Right cardiac atrium (tissue), 5 donors: ENCODE data around the gene BPIFB6. TPM values are rescaled to one million over a fixed set of nuclear protein-coding genes. Genes with fewer than 3 reads are reported as not detected.
"Not testable (repeated sequence)": the region's sequence is repeated elsewhere in the genome, so short reads cannot be mapped to it uniquely, and the experiment has no call there.

Experiments used
- ATAC-seq, 2 donors: fragments of 200-7000 bp; cut with Tn5 transposase; one replicate each; pipeline versions ENCODE4 v1.8.0 to v1.9.1; 2020; ENCODE audit warnings: moderate library complexity in 2 of 2, mild to moderate bottlenecking in 1 of 2
- DNase-seq, 3 donors: peaks; one replicate each; pipeline ENCODE4 v3.0.0-alpha.2; 2020
- H3K27ac ChIP-seq: one replicate; pipeline ENCODE4 v1.5.1; 2013; ENCODE audit warnings: mild to moderate bottlenecking, low read length, control low read depth, moderate library complexity
- H3K27me3 ChIP-seq: one replicate; pipeline ENCODE4 v1.6.1; 2013; ENCODE audit not compliant: control insufficient read depth, insufficient read depth
- H3K4me1 ChIP-seq: one replicate; pipeline ENCODE4 v1.6.1; 2013; ENCODE audit warnings: low read length; ENCODE audit not compliant: control insufficient read depth, insufficient read depth
- H3K4me3 ChIP-seq: one replicate; pipeline ENCODE4 v1.5.1; 2013; ENCODE audit warnings: low read length, control low read depth
- H3K9me3 ChIP-seq: one replicate; pipeline ENCODE4 v1.6.1; 2013; ENCODE audit warnings: low read length; ENCODE audit not compliant: control insufficient read depth
- WGBS: extraction: QIAGEN DNeasy Blood & Tissue Kit; methylation state at CpG from one replicate; pipeline ENCODE4 v1.1.7; 2013; 5-methylcytosine and 5-hydroxymethylcytosine counted together
- intact Hi-C, 4 donors: fragments of 100-400 bp; cut with DNase I; formaldehyde crosslinking; loops; one replicate each; pipeline versions ENCODE4 v1.11.0 to v1.14.0; 2022 to 2023
- polyA plus RNA-seq: library from polyadenylated mRNA; stranded (reverse); fragments of 200-250 nt; gene quantifications from one replicate; pipeline ENCODE4 v1.2.3, GENCODE V29; 2013
- total RNA-seq, 4 donors: library from RNA; stranded (reverse); fragmentation: NEBNext Ultra II Directional; extraction: Animal tissue kit (Norgen Biotek cat#: 25700); gene quantifications; one replicate each; pipeline ENCODE4 v1.2.1, GENCODE V29; 2021
- donor health status: healthy with polysubstance abuse.
- donor health status: DM: no; HTN: yes; CAD: no.
- donor health status: DM: no; HTN: no; CAD: no.
- donor health status: DM: no; HTN: yes; CAD: no; lungs with severe emphysema.
- donor health status: DM: yes; HTN: yes; CAD: no.

BPIFB6 gene
- total and polyA plus RNA-seq, 5 donors = not detected

GRCh38 chr20:33037456-33037855, 6.0 kb downstream of the BPIFB6 start:
- DNase-seq (no peak), ATAC-seq (no peak)
- no peak overlapping the region for H3K4me3 ChIP-seq
- H3K9me3 ChIP-seq = no peaks in the 10 kb centered on the region
- no peaks in the 10 kb centered on the region for H3K4me1 ChIP-seq
- intact Hi-C loops = no loop called here
- no peaks in the 10 kb centered on the region for H3K27me3 ChIP-seq
- H3K27ac ChIP-seq = no peak overlapping the region
- WGBS = 66% methylated on average over 5 of the region's 5 CpGs

- Histone ChIP-seq H3K4me1 (no peaks in the 10 kb centered on the region), H3K4me3 (no peak overlapping the region), H3K9me3 (no peaks in the 10 kb centered on the region), H3K27ac (no peak overlapping the region), H3K27me3 (no peaks in the 10 kb centered on the region)
- DNase-seq (no peak), ATAC-seq (no peak)
- intact Hi-C loops = no loop called here
- 87% methylated on average over 4 of the region's 4 CpGs for WGBS
Observed at GRCh38 chr20:33038243-33038642, 6.8 kb downstream of the BPIFB6 start.

GRCh38 chr20:33042430-33042829, 11.0 kb downstream of the BPIFB6 start:
- no peaks in the 10 kb centered on the region for H3K9me3 ChIP-seq
- intact Hi-C loops = no loop called here
- no peaks in the 10 kb centered on the region for H3K27me3 ChIP-seq
- no peak for ATAC-seq
- no peaks in the 10 kb centered on the region for H3K4me1 ChIP-seq
- H3K27ac ChIP-seq = no peak overlapping the region
- WGBS = 84% methylated on average over 3 of the region's 3 CpGs
- no peak for DNase-seq
- no peak overlapping the region for H3K4me3 ChIP-seq

- no peak for ATAC-seq
Observed at GRCh38 chr20:33042983-33043730, 11.7 kb downstream of the BPIFB6 start.

GRCh38 chr20:33043731-33044181, 12.3 kb downstream of the BPIFB6 start:
- Histone ChIP-seq H3K27ac (no peak overlapping the region), H3K27me3 (no peaks in the 10 kb centered on the region), H3K9me3 (no peaks in the 10 kb centered on the region), H3K4me1 (no peaks in the 10 kb centered on the region), H3K4me3 (no peak overlapping the region)
- intact Hi-C loops = no loop called here
- DNase-seq (no peak), ATAC-seq (no peak)
- WGBS = 44% methylated on average over 1 of the region's 1 CpG

More at GRCh38 chr20:33042983-33043730, 11.7 kb downstream of the BPIFB6 start:
- Histone ChIP-seq H3K9me3 (no peaks in the 10 kb centered on the region), H3K4me3 (no peak overlapping the region), H3K4me1 (no peaks in the 10 kb centered on the region), H3K27ac (no peak overlapping the region), H3K27me3 (no peaks in the 10 kb centered on the region)
- DNase-seq = no peak
- WGBS = 76% methylated on average over 2 of the region's 2 CpGs
- intact Hi-C loops = no loop called here

- H3K27me3 ChIP-seq, H3K27ac ChIP-seq, DNase-seq, ATAC-seq, H3K4me1 ChIP-seq, intact Hi-C loops, H3K9me3 ChIP-seq, H3K4me3 ChIP-seq: not testable (repeated sequence)
- 75% methylated on average over 15 of the region's 15 CpGs for WGBS
Observed at GRCh38 chr20:33045129-33045721, 13.8 kb downstream of the BPIFB6 start.

- Histone ChIP-seq H3K9me3 (no peaks in the 10 kb centered on the region), H3K4me1 (no peaks in the 10 kb centered on the region), H3K27ac (no peak overlapping the region), H3K27me3 (no peaks in the 10 kb centered on the region), H3K4me3 (no peak overlapping the region)
- intact Hi-C loops = no loop called here
- DNase-seq = no peak
- 78% methylated on average over 3 of the region's 3 CpGs for WGBS
- no peak for ATAC-seq
Observed at GRCh38 chr20:33046412-33046811, 15.0 kb downstream of the BPIFB6 start.

GRCh38 chr20:33051333-33051732, 19.9 kb downstream of the BPIFB6 start:
- Histone ChIP-seq H3K27ac (no peak overlapping the region), H3K4me3 (no peak overlapping the region), H3K27me3 (no peaks in the 10 kb centered on the region), H3K4me1 (no peaks in the 10 kb centered on the region), H3K9me3 (no peaks in the 10 kb centered on the region)
- intact Hi-C loops = no loop called here
- DNase-seq (no peak), ATAC-seq (no peak)
- WGBS = 61% methylated on average over 4 of the region's 4 CpGs

- 75% methylated on average over 25 of the region's 25 CpGs for WGBS
Observed at GRCh38 chr20:33053291-33054106, 22.1 kb downstream of the BPIFB6 start, which contains the start of gene BPIFB3. TSS of gene BPIFB3 (plus strand) at chr20:33053903. CDS start at chr20:33055436, 1,533 bp downstream.

GRCh38 chr20:33054381-33054780, 22.9 kb downstream of the BPIFB6 start:
- no peak overlapping the region for H3K4me3 ChIP-seq
- ATAC-seq = no peak
- H3K4me1 ChIP-seq = no peaks in the 10 kb centered on the region
- WGBS = 74% methylated on average over 7 of the region's 7 CpGs
- H3K27me3 ChIP-seq = no peaks in the 10 kb centered on the region
- intact Hi-C loops = no loop called here
- no peaks in the 10 kb centered on the region for H3K9me3 ChIP-seq
- no peak for DNase-seq
- H3K27ac ChIP-seq = no peak overlapping the region

More at GRCh38 chr20:33053291-33054106, 22.1 kb downstream of the BPIFB6 start, which contains the start of gene BPIFB3:
- Histone ChIP-seq H3K27ac (no peak within 1 kb of the TSS), H3K27me3 (no peaks in the 10 kb centered on the region), H3K4me3 (no peak within 1 kb of the TSS), H3K4me1 (no peaks in the 10 kb centered on the region), H3K9me3 (no peaks in the 10 kb centered on the region)
- ATAC-seq (no peak), DNase-seq (no peak)
- intact Hi-C loops = no loop called here

GRCh38 chr20:33054791-33055190, 23.3 kb downstream of the BPIFB6 start:
- no peaks in the 10 kb centered on the region for H3K4me1 ChIP-seq
- no peak overlapping the region for H3K4me3 ChIP-seq
- no peaks in the 10 kb centered on the region for H3K9me3 ChIP-seq
- H3K27me3 ChIP-seq = no peaks in the 10 kb centered on the region
- no peak for ATAC-seq
- intact Hi-C loops = no loop called here
- DNase-seq = no peak
- H3K27ac ChIP-seq = no peak overlapping the region
- 77% methylated on average over 2 of the region's 2 CpGs for WGBS
